Fibroblast of upper back skin (primary cell): ENCODE results near the gene CCDC185.
"Not testable (repeated sequence)": the region's sequence is repeated elsewhere in the genome, so short reads cannot be mapped to it uniquely, and the experiment has no call there.

ENCODE experiments used
- DNase-seq: peaks from one replicate; pipeline ENCODE4 v3.0.0-alpha.2; 2013

The CCDC185 gene

GRCh38 chr1:223394706-223395105 lies 1.5 kb downstream of the CCDC185 start:
- DNase-seq, result no peak

GRCh38 chr1:223399393-223399792 lies 6.2 kb downstream of the CCDC185 start:
- DNase-seq, result not testable (repeated sequence)

DNA sequence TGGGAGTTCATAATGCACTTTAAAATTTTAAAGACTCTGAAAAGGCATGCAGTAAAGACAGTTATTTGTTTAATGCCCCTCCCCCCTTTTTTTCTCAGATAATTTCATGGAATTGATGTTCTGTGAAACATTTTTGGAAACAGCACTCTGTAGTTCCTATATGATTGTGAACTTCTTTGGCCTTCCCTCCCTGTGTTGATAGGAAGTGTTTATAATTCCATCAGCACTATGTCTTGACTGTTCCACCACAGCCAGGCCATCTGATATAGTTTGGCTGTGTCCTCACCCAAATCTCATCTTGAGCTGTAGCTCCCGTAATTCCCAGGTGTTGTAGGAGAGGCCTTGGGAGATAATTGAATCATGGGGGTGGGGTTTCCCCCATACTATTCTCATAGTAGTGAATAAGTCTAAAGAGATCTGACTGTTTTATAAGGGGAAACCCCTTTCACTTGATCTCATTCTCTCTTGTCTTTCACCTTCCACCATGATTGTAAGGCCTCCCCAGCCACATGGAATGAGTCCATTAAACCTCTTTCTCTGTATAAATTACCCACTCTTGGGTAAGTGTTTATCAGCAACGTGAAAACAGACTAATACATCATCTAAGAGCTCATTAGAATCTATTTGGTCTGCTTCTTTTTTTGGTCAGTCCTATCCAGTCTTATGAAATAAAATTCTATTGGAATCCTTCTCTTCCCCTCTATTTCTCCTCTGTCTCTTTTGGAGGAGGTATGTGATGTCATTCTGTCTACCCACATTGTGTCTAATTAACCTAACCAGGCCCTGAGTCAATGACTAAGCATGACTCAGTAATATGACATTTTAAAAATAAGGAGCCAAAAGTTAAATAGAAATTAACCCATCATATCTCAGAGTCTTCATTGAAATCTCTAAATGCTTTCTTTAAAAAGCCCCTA lies 8.9 kb downstream of the CCDC185 start:
- peak; percentile 84 for DNase-seq

- no peak for DNase-seq
Observed at GRCh38 chr1:223402790-223403142, 9.6 kb downstream of the CCDC185 start.

DNA sequence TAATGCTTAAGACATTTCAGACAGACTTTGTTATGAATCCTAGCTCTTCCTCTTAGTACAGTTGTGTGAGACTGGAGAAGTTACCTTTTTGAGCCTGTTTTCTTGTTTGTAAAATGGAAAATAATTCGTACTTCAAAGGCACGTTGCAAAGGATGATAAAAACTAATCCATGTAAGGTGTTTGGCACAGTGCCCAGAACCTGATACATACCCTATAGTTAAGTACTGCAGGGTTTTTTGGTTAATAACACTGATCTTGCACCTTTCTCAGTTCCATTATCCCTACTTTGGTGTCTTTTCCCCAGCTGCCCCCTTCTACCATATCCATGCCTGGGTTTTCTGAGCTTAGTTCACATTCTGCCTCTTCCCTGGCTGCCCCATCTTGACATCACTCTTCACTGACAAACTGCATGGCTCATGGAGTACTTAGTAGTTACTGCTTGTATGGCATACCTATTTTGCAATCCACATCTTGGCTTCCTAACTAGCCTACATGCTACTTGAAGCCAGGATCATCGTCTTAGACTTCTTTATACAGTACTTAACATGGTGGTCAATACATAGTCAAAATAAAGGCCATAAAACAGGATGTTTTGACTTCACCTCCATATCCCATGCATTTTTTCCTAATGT lies 10.1 kb downstream of the CCDC185 start:
- no peak for DNase-seq

GRCh38 chr1:223405507-223405906 lies 12.3 kb downstream of the CCDC185 start:
- DNase-seq, result no peak

DNA sequence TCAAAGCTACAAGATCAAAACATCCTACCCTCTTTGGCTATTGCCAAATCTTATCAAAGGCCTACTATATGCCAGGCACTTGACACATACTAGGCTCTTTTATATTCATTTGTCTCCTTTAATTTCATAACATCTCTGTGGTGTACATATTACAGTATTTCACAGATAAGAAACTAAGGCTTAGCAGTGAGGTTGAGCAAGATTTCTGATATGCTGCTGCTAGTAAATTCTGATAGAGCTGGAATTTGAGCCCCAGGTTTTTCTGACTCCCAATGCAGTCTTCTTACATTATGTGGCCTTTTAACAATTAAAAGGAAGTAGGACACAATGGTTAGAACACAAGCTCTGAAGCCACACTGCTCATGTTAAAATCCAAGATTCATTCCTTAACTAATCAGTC lies 16.8 kb downstream of the CCDC185 start:
- no peak for DNase-seq

GRCh38 chr1:223411309-223411708 lies 18.1 kb downstream of the CCDC185 start:
- DNase-seq, result peak; percentile 72

GRCh38 chr1:223411710-223412109 lies 18.5 kb downstream of the CCDC185 start:
- DNase-seq, result no peak

DNA sequence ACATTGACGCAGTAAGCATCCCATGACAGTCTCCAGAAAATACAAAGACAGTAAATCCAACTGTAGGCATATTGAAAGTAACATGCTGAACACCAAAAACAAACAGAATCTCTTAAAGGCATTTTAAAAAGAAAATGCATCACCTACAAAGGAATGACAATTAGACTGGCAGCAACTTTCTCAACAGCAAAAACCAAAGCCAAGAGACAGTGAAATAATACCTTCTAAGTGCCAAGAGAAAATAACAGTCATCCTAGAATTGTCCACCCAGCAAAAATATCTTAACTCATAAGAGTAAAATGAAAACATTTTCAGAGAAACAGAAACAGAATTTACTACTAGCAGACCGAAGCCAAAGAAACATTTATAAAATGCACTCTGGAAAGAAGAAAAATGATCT lies 20.0 kb downstream of the CCDC185 start:
- DNase-seq, result no peak

GRCh38 chr1:223417444-223417843 lies 24.2 kb downstream of the CCDC185 start:
- no peak for DNase-seq

DNA sequence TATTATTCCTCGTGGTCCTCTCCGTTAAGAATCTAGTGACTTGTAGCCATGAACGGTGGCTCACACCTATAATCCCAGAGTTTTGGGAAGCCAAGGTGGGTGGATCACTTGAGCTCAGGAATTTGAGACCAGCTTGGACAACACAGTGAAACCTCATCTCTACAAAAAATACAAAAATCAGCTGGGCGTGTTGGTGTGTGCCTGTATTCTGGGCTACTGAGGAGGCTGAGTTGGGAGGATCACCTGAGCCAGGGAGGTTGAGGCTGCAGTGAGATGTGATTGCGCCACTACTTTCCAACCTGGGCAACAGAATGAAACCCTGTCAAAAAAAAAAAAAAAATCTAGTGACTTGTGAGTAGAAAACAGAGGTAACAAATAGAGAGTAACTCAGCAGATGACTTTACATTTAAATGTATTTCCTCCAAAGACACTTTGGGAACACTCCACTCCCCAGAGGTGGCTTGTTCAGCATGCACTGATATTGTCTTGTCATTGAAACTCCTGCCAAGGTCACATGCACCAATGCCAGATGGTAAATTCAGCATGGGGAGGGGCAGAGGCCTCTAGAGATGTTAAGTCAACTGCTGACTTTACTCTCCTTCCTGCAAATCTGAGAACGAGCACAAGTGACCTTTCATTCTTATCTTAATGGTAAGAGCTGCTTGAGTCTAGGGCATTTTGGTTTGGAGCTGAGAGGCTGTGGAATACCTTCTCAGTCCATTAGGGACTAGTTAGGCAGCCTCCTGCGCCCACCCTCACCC lies 24.9 kb downstream of the CCDC185 start:
- DNase-seq, result no peak

DNA sequence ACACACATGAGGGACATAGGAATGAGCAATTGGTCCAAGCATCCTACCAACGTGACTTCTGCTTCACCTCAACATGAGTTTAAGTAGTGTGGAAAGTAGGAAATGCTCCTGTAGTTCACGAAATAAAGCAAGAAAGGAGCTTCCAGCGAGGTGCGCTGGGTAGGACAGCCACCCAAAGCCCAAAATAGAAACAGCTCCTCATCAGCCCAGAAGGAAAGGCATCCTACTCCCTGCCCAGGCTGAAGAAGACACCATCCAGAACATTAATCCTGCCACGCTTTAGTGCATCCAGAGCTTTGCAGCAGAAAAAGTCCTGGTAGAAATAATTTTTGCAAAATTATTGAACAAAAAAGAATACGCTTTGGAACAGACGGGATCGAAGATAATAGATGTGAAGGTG lies 25.9 kb downstream of the CCDC185 start:
- DNase-seq, result no peak

- DNase-seq, result no peak
Observed at GRCh38 chr1:223419561-223419960, 26.3 kb downstream of the CCDC185 start.

DNA sequence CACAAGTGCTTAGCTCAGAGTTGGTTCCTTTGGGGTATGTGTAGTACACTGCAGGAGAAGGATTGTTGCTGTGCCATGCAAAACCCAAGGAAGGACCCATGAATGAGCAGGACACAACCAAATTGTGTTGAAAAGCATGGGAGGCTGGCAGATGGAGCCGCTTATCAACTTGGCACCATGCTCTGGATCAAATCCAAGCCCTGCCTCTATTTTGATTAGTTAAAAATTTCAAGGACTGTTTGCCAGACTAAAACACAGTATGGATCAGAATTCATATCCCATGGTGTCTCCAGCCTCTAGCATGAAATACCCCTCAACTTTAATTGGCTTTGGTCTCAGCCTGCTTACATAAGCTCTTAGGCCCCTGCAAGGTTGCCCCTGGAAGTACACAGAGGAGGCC lies 27.8 kb downstream of the CCDC185 start:
- DNase-seq, result no peak

- no peak for DNase-seq
Observed at GRCh38 chr1:223421676-223422075, 28.5 kb downstream of the CCDC185 start.

GRCh38 chr1:223422911-223423310 lies 29.7 kb downstream of the CCDC185 start:
- no peak for DNase-seq

- no peak for DNase-seq
Observed at GRCh38 chr1:223423641-223424233, 30.5 kb downstream of the CCDC185 start.

- no peak for DNase-seq
Observed at GRCh38 chr1:223425550-223425949, 32.3 kb downstream of the CCDC185 start.

- DNase-seq, result no peak
Observed at GRCh38 chr1:223426936-223427335, 33.7 kb downstream of the CCDC185 start.

- DNase-seq, result no peak
Observed at GRCh38 chr1:223429313-223429731, 36.1 kb downstream of the CCDC185 start.

DNA sequence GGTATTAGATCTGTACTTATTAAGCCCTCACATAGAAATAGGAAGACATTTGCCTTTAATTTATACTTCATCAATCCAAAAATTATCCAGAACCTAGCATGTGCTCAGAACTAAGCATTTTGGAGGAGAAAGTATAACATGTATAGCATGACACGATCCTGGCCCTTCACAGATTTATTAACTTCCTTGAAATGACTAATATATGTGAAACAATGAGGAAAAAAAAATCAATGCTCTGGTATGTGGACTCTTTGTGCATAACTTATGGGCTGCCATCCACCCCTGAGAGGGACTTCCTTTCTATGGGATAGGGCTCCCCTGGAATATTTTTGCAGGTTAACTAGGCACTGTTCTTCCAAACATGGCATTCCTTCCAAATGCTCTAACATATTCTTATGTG lies 36.6 kb downstream of the CCDC185 start:
- DNase-seq, result no peak

GRCh38 chr1:223430236-223430635 lies 37.0 kb downstream of the CCDC185 start:
- DNase-seq, result no peak
